ENCODE data around the gene KDM5C. TPM values are rescaled to one million over a fixed set of nuclear protein-coding genes. Genes with fewer than 3 reads are reported as not detected.

KDM5C gene
- total RNA-seq, 1 donor from 2014 or later, result 65.2 TPM

GRCh38 chrX:53254570-53255461 lies 29.8 kb upstream of the KDM5C start:
- no peaks in the 10 kb centered on the region for H3K27me3 ChIP-seq
- H3K4me3 ChIP-seq, result no peak overlapping the region
- no peaks in the 10 kb centered on the region for H3K36me3 ChIP-seq
- no peaks in the 10 kb centered on the region for H3K4me1 ChIP-seq
- H3K27ac ChIP-seq, result no peak overlapping the region
- TF ChIP-seq, protein P1, sequence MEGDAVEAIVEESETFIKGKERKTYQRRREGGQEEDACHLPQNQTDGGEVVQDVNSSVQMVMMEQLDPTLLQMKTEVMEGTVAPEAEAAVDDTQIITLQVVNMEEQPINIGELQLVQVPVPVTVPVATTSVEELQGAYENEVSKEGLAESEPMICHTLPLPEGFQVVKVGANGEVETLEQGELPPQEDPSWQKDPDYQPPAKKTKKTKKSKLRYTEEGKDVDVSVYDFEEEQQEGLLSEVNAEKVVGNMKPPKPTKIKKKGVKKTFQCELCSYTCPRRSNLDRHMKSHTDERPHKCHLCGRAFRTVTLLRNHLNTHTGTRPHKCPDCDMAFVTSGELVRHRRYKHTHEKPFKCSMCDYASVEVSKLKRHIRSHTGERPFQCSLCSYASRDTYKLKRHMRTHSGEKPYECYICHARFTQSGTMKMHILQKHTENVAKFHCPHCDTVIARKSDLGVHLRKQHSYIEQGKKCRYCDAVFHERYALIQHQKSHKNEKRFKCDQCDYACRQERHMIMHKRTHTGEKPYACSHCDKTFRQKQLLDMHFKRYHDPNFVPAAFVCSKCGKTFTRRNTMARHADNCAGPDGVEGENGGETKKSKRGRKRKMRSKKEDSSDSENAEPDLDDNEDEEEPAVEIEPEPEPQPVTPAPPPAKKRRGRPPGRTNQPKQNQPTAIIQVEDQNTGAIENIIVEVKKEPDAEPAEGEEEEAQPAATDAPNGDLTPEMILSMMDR (IDR thresholded peaks at IDR 0.05), result no peak
- intact Hi-C loops (cut with DNase I), result no loop called here
- ATAC-seq (no peak), DNase-seq (no peak)
- no peaks in the 10 kb centered on the region for H3K9me3 ChIP-seq

GRCh38 chrX:53253293-53254020 lies 28.4 kb upstream of the KDM5C start:
- no peaks in the 10 kb centered on the region for H3K4me1 ChIP-seq
- H3K27ac ChIP-seq, result no peak overlapping the region
- ATAC-seq (no peak), DNase-seq (no peak)
- intact Hi-C loops (cut with DNase I), result no loop called here
- TF ChIP-seq, protein P1 (IDR thresholded peaks at IDR 0.05), result no peak
- no peak overlapping the region for H3K4me3 ChIP-seq
- H3K36me3 ChIP-seq, result no peaks in the 10 kb centered on the region
- no peaks in the 10 kb centered on the region for H3K27me3 ChIP-seq
- no peaks in the 10 kb centered on the region for H3K9me3 ChIP-seq

DNA sequence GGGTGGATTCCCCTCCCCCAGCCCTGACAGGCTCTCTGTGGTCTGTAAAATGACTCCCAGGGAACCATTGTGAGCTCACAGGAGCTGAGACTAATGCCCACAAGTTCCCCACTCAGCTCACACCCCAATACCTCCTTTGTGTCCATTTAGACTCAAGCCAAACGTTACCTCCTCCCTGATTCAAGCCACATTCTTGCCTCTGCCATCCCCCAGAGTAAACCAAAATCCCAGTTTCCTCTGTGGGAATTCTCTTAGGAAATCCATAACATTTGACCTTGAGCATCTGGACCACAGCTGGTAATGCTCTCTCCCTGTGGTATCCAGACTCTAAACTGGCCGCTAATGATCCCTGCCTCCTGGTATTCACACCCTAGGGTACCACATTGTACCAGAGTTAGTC lies 26.3 kb upstream of the KDM5C start:
- no peaks in the 10 kb centered on the region for H3K36me3 ChIP-seq
- TF ChIP-seq, protein P1 (IDR thresholded peaks at IDR 0.05), result no peak
- DNase-seq (no peak), ATAC-seq (no peak)
- no peak overlapping the region for H3K27ac ChIP-seq
- intact Hi-C loops (cut with DNase I), result no loop called here
- no peaks in the 10 kb centered on the region for H3K4me1 ChIP-seq
- no peak overlapping the region for H3K4me3 ChIP-seq
- no peaks in the 10 kb centered on the region for H3K27me3 ChIP-seq
- no peaks in the 10 kb centered on the region for H3K9me3 ChIP-seq

GRCh38 chrX:53250556-53250955 lies 25.5 kb upstream of the KDM5C start:
- Histone ChIP-seq H3K27ac (no peak overlapping the region), H3K4me1 (no peaks in the 10 kb centered on the region), H3K27me3 (no peaks in the 10 kb centered on the region), H3K4me3 (no peak overlapping the region), H3K9me3 (no peaks in the 10 kb centered on the region), H3K36me3 (no peaks in the 10 kb centered on the region)
- DNase-seq, result no peak
- intact Hi-C loops (cut with DNase I), result no loop called here
- ATAC-seq, result no peak
- TF ChIP-seq, protein P1 (IDR thresholded peaks at IDR 0.05), result no peak

DNA sequence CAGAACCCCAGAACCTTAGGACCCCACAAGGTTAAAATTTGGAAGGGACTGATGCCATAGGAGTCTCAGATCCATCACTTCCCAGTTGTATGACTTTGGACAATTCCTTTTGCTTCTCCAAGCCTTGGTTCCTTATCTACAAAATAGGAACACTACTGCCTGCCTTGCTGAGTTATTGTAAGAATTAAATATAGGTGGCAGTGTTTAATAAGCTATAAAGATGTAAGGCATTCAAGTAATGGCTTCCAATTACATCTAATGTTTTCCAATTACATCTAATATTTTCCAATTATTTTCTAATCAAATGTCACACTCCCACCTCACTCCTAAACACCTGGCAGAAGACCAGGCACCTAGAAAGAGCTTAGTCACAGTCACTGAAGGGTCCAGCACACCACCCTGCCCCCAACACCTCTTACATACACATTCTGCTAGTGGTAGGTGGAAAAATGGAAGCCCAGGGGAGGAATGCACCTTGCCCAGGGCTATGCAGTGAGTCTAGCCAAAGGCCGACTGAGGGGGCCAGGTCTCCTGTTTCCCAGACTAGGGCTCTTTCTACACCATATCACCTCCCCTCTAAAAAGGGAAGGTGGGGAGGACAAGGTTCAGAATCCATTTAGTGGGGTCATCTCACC lies 24.5 kb upstream of the KDM5C start:
- no peak for DNase-seq
- no peak overlapping the region for H3K27ac ChIP-seq
- no peaks in the 10 kb centered on the region for H3K27me3 ChIP-seq
- H3K4me1 ChIP-seq, result no peaks in the 10 kb centered on the region
- H3K4me3 ChIP-seq, result no peak overlapping the region
- no peaks in the 10 kb centered on the region for H3K36me3 ChIP-seq
- H3K9me3 ChIP-seq, result no peaks in the 10 kb centered on the region
- TF ChIP-seq, protein P1 (IDR thresholded peaks at IDR 0.05), result no peak
- intact Hi-C loops (cut with DNase I), result no loop called here
- no peak for ATAC-seq
